Hepatocyte (in vitro differentiated cells): ENCODE measurements around the gene TVP23B. TPM values are rescaled to one million over a fixed set of nuclear protein-coding genes. Genes with fewer than 3 reads are reported as not detected.
"Not testable (repeated sequence)": the region's sequence is repeated elsewhere in the genome, so short reads cannot be mapped to it uniquely, and the experiment has no call there.

ENCODE experiments used
- DNase-seq: peaks from one replicate; pipeline ENCODE4 v3.0.0-alpha.2; 2016; ENCODE audit warnings: low spot score
- H2AFZ ChIP-seq: fragments of 200-600 bp; sonication (generic); 2 replicates; pipeline ENCODE4 v1.6.0; 2016; ENCODE audit warnings: antibody characterized with exemption, mild to moderate bottlenecking
- H3K27ac ChIP-seq: fragments of 200-600 bp; sonication (generic); 2 replicates; pipeline ENCODE4 v1.5.1; 2016; ENCODE audit warnings: mild to moderate bottlenecking
- H3K27me3 ChIP-seq: fragments of 200-600 bp; sonication (generic); 2 replicates; pipeline ENCODE4 v1.6.1; 2016
- H3K36me3 ChIP-seq: fragments of 200-600 bp; sonication (generic); replicated peaks from 2 replicates; pipeline ENCODE4 v1.5.1; 2016; ENCODE audit warnings: low read depth; ENCODE audit not compliant: insufficient read depth
- H3K4me1 ChIP-seq: fragments of 200-600 bp; sonication (generic); 2 replicates; pipeline ENCODE4 v1.5.1; 2016; ENCODE audit warnings: mild to moderate bottlenecking, moderate library complexity; ENCODE audit not compliant: insufficient read depth
- H3K4me2 ChIP-seq: fragments of 200-600 bp; sonication (generic); 2 replicates; pipeline ENCODE4 v1.6.0; 2016
- H3K4me3 ChIP-seq: fragments of 200-600 bp; sonication (generic); 2 replicates; pipeline ENCODE4 v1.5.1; 2016; ENCODE audit warnings: mild to moderate bottlenecking
- H3K79me2 ChIP-seq: fragments of 200-600 bp; sonication (generic); 2 replicates; pipeline ENCODE4 v1.6.0; 2017; ENCODE audit warnings: mild to moderate bottlenecking
- H3K9me2 ChIP-seq: fragments of 200-600 bp; sonication (generic); replicated peaks from 2 replicates; pipeline ENCODE4 v1.6.0; 2017; ENCODE audit warnings: mild to moderate bottlenecking; ENCODE audit not compliant: insufficient read depth
- H3K9me3 ChIP-seq: fragments of 200-600 bp; sonication (generic); 2 replicates; pipeline ENCODE4 v1.5.1; 2016; ENCODE audit warnings: low read depth, mild to moderate bottlenecking
- H4K20me1 ChIP-seq: fragments of 200-600 bp; sonication (generic); 2 replicates; pipeline ENCODE4 v1.6.0; 2016; ENCODE audit warnings: mild to moderate bottlenecking; ENCODE audit not compliant: insufficient read depth, poor library complexity, severe bottlenecking
- WGBS: methylation state at CpG from one replicate; pipeline ENCODE4 v1.1.6; 2016; ENCODE audit warnings: low lambda C conversion rate; ENCODE audit errors: missing lambda C conversion rate; 5-methylcytosine and 5-hydroxymethylcytosine counted together
- polyA plus RNA-seq: library from polyadenylated mRNA; unstranded; fragments of >200 nt; fragmentation: Nextera tagmentation; extraction: Ambion mirVana; gene quantifications from 2 replicates; pipeline ENCODE4 v1.2.1, GENCODE V29; 2016
- total RNA-seq: library from RNA; depleted of rRNA; stranded (reverse); fragments of >200 nt; gene quantifications from 2 replicates; pipeline ENCODE4 v1.2.3, GENCODE V29; 2014

The TVP23B gene
- total RNA-seq (69.0 and 70.0 TPM in 2 replicates), polyA plus RNA-seq (51.6 and 57.2 TPM in 2 replicates)

DNA sequence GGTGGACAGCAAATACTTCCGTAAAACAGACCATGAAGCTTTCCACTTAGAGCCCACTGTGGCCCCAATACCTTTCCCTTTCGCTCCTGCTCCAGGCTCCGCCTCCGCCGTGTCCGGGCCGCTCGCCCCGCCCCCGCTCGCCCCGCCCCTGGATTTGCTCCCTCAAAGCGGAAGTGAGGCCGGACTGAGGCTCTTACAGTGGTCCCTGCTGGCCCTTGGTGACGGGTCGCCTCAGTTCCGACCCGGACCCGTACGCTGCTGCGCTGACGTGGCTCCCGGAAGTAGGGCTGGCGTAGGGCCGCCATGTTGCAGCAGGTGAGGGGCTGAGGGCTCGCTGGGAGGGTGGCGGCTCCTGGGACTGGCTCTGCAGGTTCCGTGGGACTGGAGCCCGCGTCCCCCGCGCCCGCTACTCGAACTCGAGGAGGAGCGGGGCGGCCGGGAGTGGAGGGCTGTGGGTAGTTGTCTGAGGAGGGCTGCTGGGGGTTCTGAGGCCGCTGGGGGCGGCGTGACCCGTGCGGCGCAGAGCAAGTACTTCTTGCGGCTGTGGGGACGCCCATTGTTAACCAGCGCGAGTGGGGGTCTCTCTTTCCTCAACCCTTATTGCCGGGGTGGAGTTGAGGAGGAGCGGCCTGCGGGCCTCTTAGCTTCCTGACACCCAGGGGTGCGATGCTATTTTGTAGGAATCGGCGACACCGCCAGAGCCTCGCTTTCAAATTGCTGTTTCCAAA lies at the start of gene TVP23B:
Gene TVP23B (plus strand): TSS at position 193 of the 728 bp plus-strand sequence. CDS start 111 bp downstream, at position 304.
- not testable (repeated sequence) for H3K9me3 ChIP-seq, H3K36me3 ChIP-seq, H3K27me3 ChIP-seq, H3K4me1 ChIP-seq, H3K9me2 ChIP-seq, H4K20me1 ChIP-seq
- peak; percentile 97 for DNase-seq
- peak within 1 kb of the TSS; percentile 79 for H3K27ac ChIP-seq
- H3K79me2 ChIP-seq = peaks cover 36% of the 10 kb centered on the region
- peak within 1 kb of the TSS; percentile 15 for H3K4me3 ChIP-seq
- peak within 1 kb of the TSS; percentile 65 for H2AFZ ChIP-seq
- H3K4me2 ChIP-seq = peak within 1 kb of the TSS; percentile 74
- 1% methylated on average over 45 of the region's 56 CpGs for WGBS

GRCh38 chr17:18732438-18732837 lies 48.5 kb upstream of the TVP23B start:
- not testable (repeated sequence) for H3K27ac ChIP-seq, H3K4me2 ChIP-seq, H3K9me2 ChIP-seq, H3K27me3 ChIP-seq, H3K79me2 ChIP-seq, H2AFZ ChIP-seq, H3K9me3 ChIP-seq, H3K4me1 ChIP-seq, DNase-seq, H3K36me3 ChIP-seq, H4K20me1 ChIP-seq, H3K4me3 ChIP-seq
- 96% methylated on average over 1 of the region's 1 CpG for WGBS

GRCh38 chr17:18733350-18733749 lies 47.6 kb upstream of the TVP23B start:
- peak; percentile 21 for DNase-seq
- not testable (repeated sequence) for H3K4me2 ChIP-seq, H3K4me1 ChIP-seq, H3K27me3 ChIP-seq, H3K9me2 ChIP-seq, H2AFZ ChIP-seq, H3K9me3 ChIP-seq, H3K79me2 ChIP-seq, H3K36me3 ChIP-seq, H3K4me3 ChIP-seq, H4K20me1 ChIP-seq
- peak overlapping the region; percentile 76 for H3K27ac ChIP-seq
- 75% methylated on average over 4 of the region's 4 CpGs for WGBS

- H3K79me2 ChIP-seq, H4K20me1 ChIP-seq, H3K4me3 ChIP-seq, H3K9me3 ChIP-seq, H3K4me2 ChIP-seq, H3K9me2 ChIP-seq, H3K36me3 ChIP-seq, H3K4me1 ChIP-seq, DNase-seq, H3K27ac ChIP-seq, H2AFZ ChIP-seq, H3K27me3 ChIP-seq: not testable (repeated sequence)
- 84% methylated on average over 7 of the region's 7 CpGs for WGBS
Measured at GRCh38 chr17:18739616-18740391, 41.2 kb upstream of the TVP23B start.

GRCh38 chr17:18741228-18741627 lies 39.8 kb upstream of the TVP23B start:
- not testable (repeated sequence) for H3K27me3 ChIP-seq, H3K4me2 ChIP-seq, H3K4me3 ChIP-seq, H3K27ac ChIP-seq, H3K79me2 ChIP-seq, H3K36me3 ChIP-seq, H4K20me1 ChIP-seq, H3K9me3 ChIP-seq, H2AFZ ChIP-seq, DNase-seq, H3K9me2 ChIP-seq, H3K4me1 ChIP-seq
- WGBS = 93% methylated on average over 3 of the region's 6 CpGs

DNA sequence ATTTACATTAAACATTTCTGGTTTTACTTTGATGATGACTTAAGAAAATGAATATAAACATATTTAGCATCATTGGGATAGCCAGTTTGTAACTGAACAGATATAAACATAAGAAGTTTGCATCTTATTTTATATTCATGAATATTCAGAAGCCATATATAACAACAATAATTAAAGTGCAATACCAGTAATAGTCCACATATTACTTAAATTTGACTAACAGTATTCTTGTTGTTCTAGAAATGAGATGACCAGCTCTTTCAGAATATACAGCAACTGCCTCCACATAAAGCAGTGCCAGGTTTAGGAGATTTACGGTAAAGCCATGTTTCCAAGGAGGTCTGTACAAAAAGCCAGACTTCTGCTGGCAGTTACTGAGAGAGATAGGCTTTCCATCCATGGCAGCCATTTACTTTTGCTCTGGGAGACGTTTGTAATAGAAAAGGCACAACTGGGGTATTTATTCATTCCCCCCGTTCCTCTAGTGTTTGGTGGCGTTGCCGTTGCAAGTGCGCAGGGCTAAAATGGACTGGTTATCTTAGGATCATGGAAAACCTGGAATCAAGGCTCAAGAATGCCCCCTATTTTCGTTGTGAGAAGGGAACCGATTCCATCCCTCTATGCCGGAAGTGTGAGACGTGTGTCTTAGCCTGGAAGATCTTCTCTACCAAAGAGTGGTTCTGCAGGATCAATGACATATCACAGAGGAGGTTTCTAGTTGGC lies 37.1 kb upstream of the TVP23B start, which contains the start of gene FBXW10:
Gene FBXW10 (plus strand): TSS at position 356 of the 723 bp plus-strand sequence. CDS start 191 bp downstream, at position 547.
- not testable (repeated sequence) for DNase-seq, H3K9me2 ChIP-seq, H3K4me1 ChIP-seq, H3K27me3 ChIP-seq, H3K9me3 ChIP-seq, H3K4me2 ChIP-seq, H2AFZ ChIP-seq, H3K4me3 ChIP-seq, H4K20me1 ChIP-seq, H3K36me3 ChIP-seq, H3K79me2 ChIP-seq
- 31% methylated on average over 9 of the region's 10 CpGs for WGBS
- peak within 1 kb of the TSS; percentile 54 for H3K27ac ChIP-seq

DNA sequence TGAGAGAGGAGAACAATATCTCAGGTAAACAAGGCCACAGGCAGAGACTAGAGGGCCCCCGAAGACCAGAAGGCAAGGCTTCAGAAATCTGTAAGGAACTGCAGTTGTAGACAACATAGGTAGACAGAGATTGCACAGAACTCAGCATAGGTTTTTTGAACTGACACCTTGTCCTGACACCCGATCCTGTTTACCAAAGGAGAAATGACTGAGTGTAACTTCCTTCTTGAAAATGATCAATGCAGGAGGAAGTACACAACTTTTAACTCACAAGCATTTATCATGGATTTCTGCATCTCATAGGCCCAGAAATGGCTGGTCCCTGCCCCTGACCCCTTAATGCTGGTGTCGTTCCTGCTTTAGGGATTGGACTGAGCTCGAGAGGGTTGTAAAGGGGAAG lies 36.3 kb upstream of the TVP23B start:
- H3K27ac ChIP-seq = peak overlapping the region; percentile 54
- H3K27me3 ChIP-seq, DNase-seq, H3K4me2 ChIP-seq, H3K79me2 ChIP-seq, H3K9me3 ChIP-seq, H3K4me1 ChIP-seq, H2AFZ ChIP-seq, H3K4me3 ChIP-seq, H4K20me1 ChIP-seq, H3K9me2 ChIP-seq, H3K36me3 ChIP-seq: not testable (repeated sequence)
- WGBS = 52% methylated on average over 3 of the region's 4 CpGs

GRCh38 chr17:18746551-18746950 lies 34.4 kb upstream of the TVP23B start:
- not testable (repeated sequence) for H3K9me3 ChIP-seq, H3K4me3 ChIP-seq, H2AFZ ChIP-seq, H3K27me3 ChIP-seq, H3K36me3 ChIP-seq, H3K4me1 ChIP-seq, H3K4me2 ChIP-seq, H3K79me2 ChIP-seq, H3K9me2 ChIP-seq, H4K20me1 ChIP-seq
- WGBS = 44% methylated on average over 3 of the region's 3 CpGs
- H3K27ac ChIP-seq = peak overlapping the region; percentile 78
- peak; percentile 76 for DNase-seq
